ENCODE measurements around the gene SLC9B2. TPM values are rescaled to one million over a fixed set of nuclear protein-coding genes. Genes with fewer than 3 reads are reported as not detected.

SLC9B2 gene
- total and polyA plus RNA-seq, 10 of the 15 experiments (the other 5 are each of a cell fraction or from before 2014, with no cell fraction given) = 8.9 to 32.5 (median 25.3) TPM

DNA sequence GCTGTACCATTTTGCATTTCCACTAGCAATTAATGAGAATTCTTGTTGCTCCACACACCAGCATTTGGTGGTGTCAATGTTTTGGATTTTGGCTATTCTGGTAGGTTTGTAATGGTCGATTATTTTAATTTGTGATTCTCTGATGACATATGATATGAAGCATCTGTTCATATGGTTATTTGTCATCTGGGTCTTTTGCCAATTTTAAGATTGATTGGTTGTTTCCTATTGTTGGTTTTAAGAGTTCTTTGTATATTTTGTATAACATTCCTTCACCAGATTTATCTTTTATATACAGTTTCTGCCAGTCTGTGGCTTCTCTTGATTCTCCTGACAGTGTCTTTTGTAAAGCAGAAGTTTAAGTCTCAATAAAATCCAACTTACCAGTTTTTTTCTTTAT is 41.6 kb upstream of the SLC9B2 start:
- ATAC-seq = no peak
- ChIA-PET RAD21 (ENCODE audit: unreplicated experiment) (no interaction called here), SMC1A (ENCODE audit: uncharacterized antibody, unreplicated experiment) (no interaction called here), CTCF (no interaction called here), POLR2A (interaction anchor here (0.7 kb wide), 1 partner anchor 11 kb away, joined by 3 read pairs; no protein-coding TSS in a partner anchor)
- no peak for DNase-seq (ENCODE audit: low read depth, low spot score)
- Histone ChIP-seq H3K9me3 (replicated peaks; ENCODE audit: control insufficient read depth, insufficient read depth, low read length) (no peaks in the 10 kb centered on the region), H3K36me3 (ENCODE audit: control insufficient read depth in 2 of 2, insufficient read depth in 2 of 2, low read length in 1 of 2) (no peaks in the 10 kb centered on the region), H3K4me1 (ENCODE audit: control insufficient read depth, insufficient read depth, low read length) (no peaks in the 10 kb centered on the region), H4K20me1 (ENCODE audit: control insufficient read depth, insufficient read depth) (no peaks in the 10 kb centered on the region), H3K79me2 (ENCODE audit: control insufficient read depth, insufficient read depth, low read length) (no peaks in the 10 kb centered on the region), H3K27ac (ENCODE audit: control insufficient read depth, insufficient read depth) (no peak overlapping the region), H3K9ac (ENCODE audit: control insufficient read depth, insufficient read depth, low read length) (no peak overlapping the region), H3K27me3 (replicated peaks in 1 of 2; ENCODE audit: control insufficient read depth in 2 of 2, insufficient read depth in 2 of 2, low read length in 1 of 2) (no peaks in the 10 kb centered on the region), H3K4me2 (ENCODE audit: control insufficient read depth, insufficient read depth) (no peak overlapping the region), H2AFZ (ENCODE audit: control insufficient read depth, low read depth, low read length) (no peak overlapping the region), H3K4me3 (no peak overlapping the region)
- intact Hi-C loops (cut with micrococcal nuclease; ENCODE audit: unreplicated experiment) (no loop called here), in situ Hi-C loops (cut with MboI) (no loop called here)
- no TSS peak for BruUV-seq (replicated peaks)
- WGBS (ENCODE audit: insufficient coverage, insufficient replicate concordance, low lambda C conversion rate, missing lambda C conversion rate) = 96% methylated on average over 1 of the region's 1 CpG
- no peak for FAIRE-seq
- TF ChIP-seq MXI1 (IDR thresholded peaks at IDR 0.05; ENCODE audit: low read depth, low read length) (no peak), SREBF2 (IDR thresholded peaks at IDR 0.05; ENCODE audit: low read length) (no peak), NRF1 (conservative IDR thresholded peaks at IDR 0.05; ENCODE audit: low read depth, low read length) (no peak), RCOR1 (conservative IDR thresholded peaks at IDR 0.05; ENCODE audit: low read depth, low read length) (no peak), MAX (IDR thresholded peaks at IDR 0.05; ENCODE audit: low read depth, low read length) (no peak), PRDM15 (CRISPR knock-in tag; IDR thresholded peaks at IDR 0.05) (no peak), TBL1XR1 (IDR thresholded peaks at IDR 0.05; ENCODE audit: low read depth, low read length) (no peak), EZH2 (IDR thresholded peaks at IDR 0.05; ENCODE audit: borderline replicate concordance, control insufficient read depth, low read depth, low read length) (no peak), BACH1 (IDR thresholded peaks at IDR 0.05; ENCODE audit: borderline replicate concordance) (no peak), CHD4 (IDR thresholded peaks at IDR 0.05) (no peak)
- TF ChIP-seq, protein P1, sequence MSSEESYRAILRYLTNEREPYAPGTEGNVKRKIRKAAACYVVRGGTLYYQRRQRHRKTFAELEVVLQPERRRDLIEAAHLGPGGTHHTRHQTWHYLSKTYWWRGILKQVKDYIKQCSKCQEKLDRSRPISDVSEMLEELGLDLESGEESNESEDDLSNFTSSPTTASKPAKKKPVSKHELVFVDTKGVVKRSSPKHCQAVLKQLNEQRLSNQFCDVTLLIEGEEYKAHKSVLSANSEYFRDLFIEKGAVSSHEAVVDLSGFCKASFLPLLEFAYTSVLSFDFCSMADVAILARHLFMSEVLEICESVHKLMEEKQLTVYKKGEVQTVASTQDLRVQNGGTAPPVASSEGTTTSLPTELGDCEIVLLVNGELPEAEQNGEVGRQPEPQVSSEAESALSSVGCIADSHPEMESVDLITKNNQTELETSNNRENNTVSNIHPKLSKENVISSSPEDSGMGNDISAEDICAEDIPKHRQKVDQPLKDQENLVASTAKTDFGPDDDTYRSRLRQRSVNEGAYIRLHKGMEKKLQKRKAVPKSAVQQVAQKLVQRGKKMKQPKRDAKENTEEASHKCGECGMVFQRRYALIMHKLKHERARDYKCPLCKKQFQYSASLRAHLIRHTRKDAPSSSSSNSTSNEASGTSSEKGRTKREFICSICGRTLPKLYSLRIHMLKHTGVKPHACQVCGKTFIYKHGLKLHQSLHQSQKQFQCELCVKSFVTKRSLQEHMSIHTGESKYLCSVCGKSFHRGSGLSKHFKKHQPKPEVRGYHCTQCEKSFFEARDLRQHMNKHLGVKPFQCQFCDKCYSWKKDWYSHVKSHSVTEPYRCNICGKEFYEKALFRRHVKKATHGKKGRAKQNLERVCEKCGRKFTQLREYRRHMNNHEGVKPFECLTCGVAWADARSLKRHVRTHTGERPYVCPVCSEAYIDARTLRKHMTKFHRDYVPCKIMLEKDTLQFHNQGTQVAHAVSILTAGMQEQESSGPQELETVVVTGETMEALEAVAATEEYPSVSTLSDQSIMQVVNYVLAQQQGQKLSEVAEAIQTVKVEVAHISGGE (CRISPR knock-in tag; IDR thresholded peaks at IDR 0.05) = no peak
- TF ChIP-seq, protein P2, sequence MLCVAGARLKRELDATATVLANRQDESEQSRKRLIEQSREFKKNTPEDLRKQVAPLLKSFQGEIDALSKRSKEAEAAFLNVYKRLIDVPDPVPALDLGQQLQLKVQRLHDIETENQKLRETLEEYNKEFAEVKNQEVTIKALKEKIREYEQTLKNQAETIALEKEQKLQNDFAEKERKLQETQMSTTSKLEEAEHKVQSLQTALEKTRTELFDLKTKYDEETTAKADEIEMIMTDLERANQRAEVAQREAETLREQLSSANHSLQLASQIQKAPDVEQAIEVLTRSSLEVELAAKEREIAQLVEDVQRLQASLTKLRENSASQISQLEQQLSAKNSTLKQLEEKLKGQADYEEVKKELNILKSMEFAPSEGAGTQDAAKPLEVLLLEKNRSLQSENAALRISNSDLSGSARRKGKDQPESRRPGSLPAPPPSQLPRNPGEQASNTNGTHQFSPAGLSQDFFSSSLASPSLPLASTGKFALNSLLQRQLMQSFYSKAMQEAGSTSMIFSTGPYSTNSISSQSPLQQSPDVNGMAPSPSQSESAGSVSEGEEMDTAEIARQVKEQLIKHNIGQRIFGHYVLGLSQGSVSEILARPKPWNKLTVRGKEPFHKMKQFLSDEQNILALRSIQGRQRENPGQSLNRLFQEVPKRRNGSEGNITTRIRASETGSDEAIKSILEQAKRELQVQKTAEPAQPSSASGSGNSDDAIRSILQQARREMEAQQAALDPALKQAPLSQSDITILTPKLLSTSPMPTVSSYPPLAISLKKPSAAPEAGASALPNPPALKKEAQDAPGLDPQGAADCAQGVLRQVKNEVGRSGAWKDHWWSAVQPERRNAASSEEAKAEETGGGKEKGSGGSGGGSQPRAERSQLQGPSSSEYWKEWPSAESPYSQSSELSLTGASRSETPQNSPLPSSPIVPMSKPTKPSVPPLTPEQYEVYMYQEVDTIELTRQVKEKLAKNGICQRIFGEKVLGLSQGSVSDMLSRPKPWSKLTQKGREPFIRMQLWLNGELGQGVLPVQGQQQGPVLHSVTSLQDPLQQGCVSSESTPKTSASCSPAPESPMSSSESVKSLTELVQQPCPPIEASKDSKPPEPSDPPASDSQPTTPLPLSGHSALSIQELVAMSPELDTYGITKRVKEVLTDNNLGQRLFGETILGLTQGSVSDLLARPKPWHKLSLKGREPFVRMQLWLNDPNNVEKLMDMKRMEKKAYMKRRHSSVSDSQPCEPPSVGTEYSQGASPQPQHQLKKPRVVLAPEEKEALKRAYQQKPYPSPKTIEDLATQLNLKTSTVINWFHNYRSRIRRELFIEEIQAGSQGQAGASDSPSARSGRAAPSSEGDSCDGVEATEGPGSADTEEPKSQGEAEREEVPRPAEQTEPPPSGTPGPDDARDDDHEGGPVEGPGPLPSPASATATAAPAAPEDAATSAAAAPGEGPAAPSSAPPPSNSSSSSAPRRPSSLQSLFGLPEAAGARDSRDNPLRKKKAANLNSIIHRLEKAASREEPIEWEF (IDR thresholded peaks at IDR 0.05; ENCODE audit: insufficient replicate concordance, low read depth, low read length) = no peak
